ENCODE measurements around the gene TEX53.

TEX53 gene

GRCh38 chr9:114657705-114658104 is at the start of gene TEX53:
Gene TEX53, minus strand, starts transcription at chr9:114657805. Its CDS starts 31 bp downstream, at chr9:114657774.
- no peak within 1 kb of the TSS for H3K4me3 ChIP-seq (ENCODE audit: low read depth, low read length)
- TF ChIP-seq CTCF (IDR thresholded peaks at IDR 0.05; ENCODE audit: low read depth, low read length): no peak

- H3K4me3 ChIP-seq (ENCODE audit: low read depth, low read length): no peak overlapping the region
- TF ChIP-seq CTCF (IDR thresholded peaks at IDR 0.05; ENCODE audit: low read depth, low read length): no peak
Measured at GRCh38 chr9:114706711-114707110, 49.1 kb upstream of the TEX53 start.

- TF ChIP-seq CTCF (IDR thresholded peaks at IDR 0.05; ENCODE audit: low read depth, low read length): no peak
- no peak overlapping the region for H3K4me3 ChIP-seq (ENCODE audit: low read depth, low read length)
Measured at GRCh38 chr9:114701988-114702387, 44.4 kb upstream of the TEX53 start.

GRCh38 chr9:114697951-114698351 is 40.3 kb upstream of the TEX53 start:
- TF ChIP-seq CTCF (IDR thresholded peaks at IDR 0.05; ENCODE audit: low read depth, low read length): no peak
- H3K4me3 ChIP-seq (ENCODE audit: low read depth, low read length): no peak overlapping the region

- no peak for TF ChIP-seq CTCF (IDR thresholded peaks at IDR 0.05; ENCODE audit: low read depth, low read length)
- H3K4me3 ChIP-seq (ENCODE audit: low read depth, low read length): no peak overlapping the region
Measured at GRCh38 chr9:114696814-114697544, 39.4 kb upstream of the TEX53 start.

- no peak for TF ChIP-seq CTCF (IDR thresholded peaks at IDR 0.05; ENCODE audit: low read depth, low read length)
Measured at GRCh38 chr9:114695948-114696347, 38.3 kb upstream of the TEX53 start.

GRCh38 chr9:114694719-114695269 is 37.2 kb upstream of the TEX53 start:
- H3K4me3 ChIP-seq (ENCODE audit: low read depth, low read length): no peak overlapping the region
- no peak for TF ChIP-seq CTCF (IDR thresholded peaks at IDR 0.05; ENCODE audit: low read depth, low read length)

More at GRCh38 chr9:114695948-114696347, 38.3 kb upstream of the TEX53 start:
- no peak overlapping the region for H3K4me3 ChIP-seq (ENCODE audit: low read depth, low read length)
